ENCODE results near the gene HIVEP2.

Gene HIVEP2

DNA sequence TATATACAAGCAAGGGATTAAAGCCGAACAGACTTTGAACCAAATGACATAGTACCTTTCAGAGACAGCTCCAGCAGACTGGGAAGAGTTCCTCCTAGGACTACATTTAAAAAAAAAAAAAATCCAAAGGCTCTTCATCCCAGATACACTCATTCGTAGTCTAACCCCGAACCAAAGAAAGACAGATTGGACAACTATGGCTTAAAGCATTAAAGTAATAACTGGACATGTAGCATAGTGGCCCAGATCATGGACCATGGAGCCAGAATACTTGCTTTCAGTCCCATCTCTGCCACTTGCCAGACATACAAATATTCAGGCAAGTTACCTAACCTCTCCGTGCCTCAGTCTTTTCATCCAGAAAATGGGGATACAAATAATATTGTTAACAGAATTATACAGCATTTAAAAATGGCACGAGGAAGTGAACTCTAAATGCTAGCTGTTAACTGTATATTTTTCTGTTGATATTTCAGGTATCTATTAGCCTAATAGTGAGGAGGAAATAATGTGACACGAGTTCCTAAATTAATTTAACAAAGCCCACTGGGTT lies 123.7 kb downstream of the HIVEP2 start:
- no peak for DNase-seq (ENCODE audit: low spot score)

DNA sequence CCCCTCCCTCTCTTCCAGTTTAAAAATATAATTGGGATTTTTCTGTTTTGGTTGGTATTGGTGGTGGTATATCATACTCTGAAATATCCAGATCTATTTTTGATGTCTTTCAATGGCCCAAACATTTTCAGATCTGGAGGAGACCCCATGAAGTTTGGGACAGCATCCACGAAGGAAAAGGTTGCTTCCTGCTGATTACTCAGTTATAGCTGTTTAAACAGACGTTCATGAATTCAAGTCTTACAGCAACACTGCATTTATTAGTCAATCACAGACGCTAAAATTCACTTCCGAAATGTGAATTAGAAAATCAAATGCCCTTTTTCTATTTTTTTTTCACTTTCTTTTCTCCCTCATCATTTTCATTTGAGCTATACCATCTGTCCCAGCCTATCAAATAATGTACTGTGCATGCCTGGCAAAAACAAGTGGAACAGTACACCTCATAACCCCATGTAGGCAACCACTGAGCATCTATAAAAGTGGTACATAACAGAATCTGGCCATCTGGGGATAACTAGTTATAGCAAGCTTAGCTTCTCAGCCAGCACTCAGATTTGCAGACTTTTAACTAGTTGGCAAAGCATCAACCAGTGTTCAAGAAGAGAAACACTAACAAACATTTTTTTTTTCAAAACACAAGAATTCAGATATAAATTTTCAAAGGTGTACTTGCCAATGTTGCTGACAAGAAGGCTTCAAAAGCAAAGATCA lies 124.5 kb downstream of the HIVEP2 start:
- DNase-seq (ENCODE audit: low spot score) = no peak

DNA sequence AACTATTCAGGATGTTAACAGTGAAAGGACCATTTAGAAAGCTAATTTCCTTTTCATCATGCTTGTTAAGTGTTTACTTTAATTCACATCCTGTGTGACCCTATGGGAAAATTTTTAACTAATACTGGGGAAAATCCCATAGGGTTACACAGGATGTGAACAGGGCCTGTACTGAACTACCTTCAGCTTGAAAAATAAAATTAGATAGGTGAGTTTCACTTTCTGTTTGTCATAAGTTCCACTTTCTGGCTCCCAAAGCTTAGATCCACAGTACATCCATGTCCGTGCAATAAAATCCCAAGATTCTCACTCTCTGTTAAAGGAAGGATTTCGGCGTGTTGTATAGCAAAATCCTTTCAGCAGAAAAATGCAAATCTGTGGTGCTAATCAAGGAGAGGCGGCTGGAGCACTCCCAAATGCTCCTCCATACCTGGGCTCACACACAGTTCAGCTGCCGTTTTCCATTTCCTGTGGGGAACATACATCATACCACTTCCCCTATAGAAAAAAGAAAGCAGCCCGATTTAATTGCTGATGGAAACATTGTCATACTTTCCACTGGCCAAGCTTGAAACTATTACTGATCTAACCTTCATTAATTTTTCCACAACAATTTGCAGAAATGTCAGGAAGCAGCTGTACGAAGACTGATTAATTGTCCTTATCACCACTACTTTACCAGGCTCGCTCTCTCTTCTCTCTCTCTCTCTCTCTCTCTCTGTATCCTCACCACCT lies 125.2 kb downstream of the HIVEP2 start:
- no peak for DNase-seq (ENCODE audit: low spot score)

DNA sequence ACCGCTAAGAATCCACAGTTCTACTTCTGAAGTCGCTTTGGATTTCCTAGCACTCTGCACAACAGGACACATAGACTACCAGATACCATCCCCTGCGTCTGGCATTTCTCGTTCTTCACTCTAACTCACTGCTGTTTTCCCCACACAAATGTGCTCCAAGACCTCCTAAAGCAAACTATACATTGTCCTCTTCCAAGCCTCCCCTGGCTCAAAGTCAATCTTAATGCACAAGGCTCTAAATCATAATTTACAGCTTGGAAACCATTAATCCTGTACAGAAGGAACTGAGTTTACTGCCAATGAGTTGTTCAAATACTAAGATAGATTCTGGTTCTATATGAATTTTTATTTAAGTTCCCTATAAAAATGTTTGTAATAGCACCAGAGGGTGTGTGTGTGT lies 128.5 kb downstream of the HIVEP2 start:
- DNase-seq (ENCODE audit: low spot score) = no peak

DNA sequence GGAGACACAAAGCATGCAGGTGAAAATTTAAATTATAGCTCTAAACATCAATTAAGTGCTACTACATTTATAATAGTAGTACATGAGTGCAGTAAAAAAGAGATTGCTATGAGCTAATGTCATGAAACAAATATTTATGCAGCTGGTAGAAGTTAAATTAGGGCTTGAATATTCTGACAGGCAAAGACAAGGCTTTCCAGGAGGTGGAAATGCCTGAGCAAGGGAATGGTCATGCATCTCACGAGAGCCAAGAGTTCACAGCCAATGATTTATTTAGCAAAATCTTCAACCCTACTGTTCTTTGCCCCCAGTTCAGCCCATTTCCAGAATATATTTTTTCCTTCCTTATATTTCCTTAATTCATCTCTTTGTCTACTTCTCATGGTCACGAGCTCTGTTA lies 128.9 kb downstream of the HIVEP2 start:
- DNase-seq (ENCODE audit: low spot score) = no peak

DNA sequence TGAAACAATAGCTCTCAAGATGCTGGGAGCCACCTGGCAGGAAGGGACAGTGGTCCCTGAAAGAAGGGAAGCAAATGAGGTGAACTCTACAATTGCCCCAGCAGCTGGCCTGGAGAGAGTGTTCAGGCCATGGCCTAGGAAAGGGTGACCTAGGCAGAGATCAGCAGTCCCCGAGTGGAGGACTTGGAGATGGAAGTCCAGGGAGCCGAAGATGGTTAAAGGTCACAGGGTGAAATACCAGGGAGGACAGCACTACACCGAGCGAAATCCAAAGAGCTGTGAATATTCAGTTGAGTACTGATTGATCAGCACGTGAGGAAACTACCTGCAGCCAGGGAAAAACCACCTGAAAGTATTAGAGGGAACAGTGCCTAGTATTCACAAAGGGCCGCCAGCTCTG lies 133.1 kb downstream of the HIVEP2 start:
- DNase-seq (ENCODE audit: low spot score) = no peak

DNA sequence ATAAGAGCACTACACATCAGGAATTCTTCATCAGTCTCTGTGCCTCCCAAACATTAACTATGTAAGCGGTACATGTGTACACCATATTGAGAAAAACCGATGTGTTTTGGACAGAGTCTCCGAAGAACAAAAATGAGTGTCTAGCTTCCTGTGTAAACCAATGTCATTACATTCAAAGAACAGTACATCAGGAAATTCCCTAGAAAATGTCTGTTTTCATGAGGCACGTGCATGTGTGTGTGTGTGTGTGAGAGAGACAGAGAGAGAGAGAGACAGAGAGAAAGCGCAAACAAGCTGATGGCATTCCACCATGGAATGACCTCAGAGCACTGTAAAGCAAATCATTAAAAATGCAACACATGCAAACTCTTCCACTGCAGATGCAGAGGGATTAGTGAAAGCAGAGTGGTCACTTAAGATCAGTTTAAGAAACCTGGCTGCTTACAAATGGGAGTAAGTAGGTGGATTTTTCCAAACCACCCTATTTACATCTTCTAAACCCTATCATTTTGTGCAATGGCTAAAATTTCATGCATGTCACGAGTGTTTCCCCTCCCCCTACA lies 133.9 kb downstream of the HIVEP2 start:
- no peak for DNase-seq (ENCODE audit: low spot score)

DNA sequence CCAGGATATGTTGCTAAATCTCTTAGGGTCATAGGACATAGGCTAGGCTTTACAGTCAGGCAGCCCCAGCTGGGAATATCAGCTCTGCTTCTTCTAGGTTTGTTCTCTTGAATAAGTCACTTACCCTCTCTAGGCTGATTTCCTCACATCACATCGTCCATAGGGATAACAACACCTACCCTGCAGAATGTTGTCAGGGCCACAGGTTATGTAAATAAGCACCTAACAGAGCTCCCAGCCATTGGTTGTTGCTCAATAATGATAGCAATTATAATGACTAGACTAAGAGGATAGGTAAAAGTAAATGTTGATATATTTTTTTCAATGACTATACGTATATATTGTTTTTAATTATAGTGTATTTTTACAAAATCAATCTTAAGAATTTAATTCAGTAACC lies 135.0 kb downstream of the HIVEP2 start:
- no peak for DNase-seq (ENCODE audit: low spot score)

DNA sequence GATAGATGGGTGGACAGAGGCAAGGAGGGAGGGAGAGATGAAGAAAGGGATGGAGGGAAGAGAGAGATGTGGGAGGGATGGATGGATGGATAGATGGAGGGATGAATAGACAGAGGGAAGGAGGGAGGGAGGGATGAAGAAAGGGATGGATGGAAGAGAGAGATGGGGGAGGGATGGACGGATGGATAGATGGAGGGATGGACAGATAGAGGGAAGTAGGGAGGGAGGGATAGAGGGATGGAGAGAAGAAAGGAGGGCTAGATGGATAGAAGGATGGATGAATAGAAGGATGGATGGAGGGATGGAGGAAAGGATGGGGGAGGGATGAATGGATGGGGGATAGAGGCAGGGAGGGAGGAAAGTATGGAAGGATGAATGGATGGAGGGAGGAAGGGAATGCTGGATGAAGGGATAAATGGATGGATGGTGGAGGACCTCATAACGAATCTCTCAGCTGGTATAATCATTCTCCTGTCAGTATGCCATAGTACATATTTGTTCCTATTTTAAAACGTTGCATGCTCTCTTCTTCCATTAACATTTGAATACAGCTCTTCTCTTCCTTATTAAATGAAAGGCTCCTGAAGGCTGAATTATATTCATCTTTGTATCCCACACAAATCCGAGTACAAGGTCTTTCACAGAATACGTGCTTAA lies 136.4 kb downstream of the HIVEP2 start:
- DNase-seq (ENCODE audit: low spot score) = no peak

DNA sequence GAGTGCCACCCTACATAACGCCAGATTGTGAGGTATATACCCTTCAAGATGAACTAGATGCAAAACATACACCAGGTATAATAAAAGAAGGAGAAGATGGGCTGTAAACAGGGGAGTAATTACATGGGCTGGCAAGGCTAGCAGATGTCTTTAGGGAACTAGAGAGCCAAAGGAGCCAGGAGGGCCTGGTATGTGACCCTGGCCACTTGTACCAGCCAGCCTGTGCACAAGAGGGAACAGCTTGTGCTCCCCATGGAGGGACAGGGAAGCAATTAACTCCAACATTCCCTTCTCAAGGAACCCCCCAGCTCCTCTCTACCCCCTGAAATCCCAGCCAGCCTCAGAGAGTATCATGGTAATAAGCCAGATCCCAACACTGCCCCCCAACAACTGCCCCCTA lies 139.9 kb downstream of the HIVEP2 start:
- no peak for DNase-seq (ENCODE audit: low spot score)

DNA sequence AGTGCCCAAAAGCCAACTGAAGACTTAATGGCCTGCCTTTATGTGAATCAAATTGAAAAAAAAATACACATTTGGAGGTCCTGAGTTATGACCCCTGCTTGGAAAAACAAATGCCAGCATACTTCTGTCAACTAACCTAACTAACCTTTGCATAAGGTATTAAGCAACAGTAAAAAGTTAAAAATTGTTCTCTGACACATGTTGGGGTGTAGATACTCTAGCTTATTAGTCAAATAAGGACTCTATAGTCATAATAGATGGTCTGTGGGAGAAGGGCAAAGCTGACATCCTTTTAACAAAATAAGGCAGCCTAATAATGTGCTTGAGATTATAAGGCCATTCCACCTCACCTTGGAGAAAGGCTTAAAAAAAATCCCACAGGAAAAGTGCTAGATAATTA lies 140.5 kb downstream of the HIVEP2 start:
- DNase-seq (ENCODE audit: low spot score) = no peak

DNA sequence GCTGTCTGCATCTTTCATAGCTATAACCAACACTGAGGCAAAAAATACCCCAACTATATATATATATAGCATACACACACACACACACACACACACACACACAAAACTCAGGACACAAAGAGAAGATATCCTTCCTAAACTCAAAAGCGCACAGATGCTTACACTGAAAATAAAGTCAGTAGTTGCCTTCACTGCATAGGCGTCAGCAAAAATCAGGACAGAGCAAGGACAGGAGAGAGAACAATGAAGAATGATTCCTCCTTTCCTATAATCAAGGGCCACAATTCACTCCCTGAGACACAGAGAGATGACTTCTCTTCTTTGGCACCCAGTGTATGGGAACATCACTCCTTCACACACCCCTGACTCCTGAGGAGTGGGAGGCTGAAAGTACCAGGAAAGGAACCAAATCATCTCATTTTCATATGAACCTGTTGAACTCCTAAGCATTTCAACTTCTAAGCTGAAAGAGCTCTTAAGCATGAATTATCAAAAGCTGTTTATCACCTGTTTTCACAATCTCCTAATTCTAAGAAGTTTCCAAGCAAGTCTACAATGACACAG lies 141.4 kb downstream of the HIVEP2 start:
- DNase-seq (ENCODE audit: low spot score) = no peak

DNA sequence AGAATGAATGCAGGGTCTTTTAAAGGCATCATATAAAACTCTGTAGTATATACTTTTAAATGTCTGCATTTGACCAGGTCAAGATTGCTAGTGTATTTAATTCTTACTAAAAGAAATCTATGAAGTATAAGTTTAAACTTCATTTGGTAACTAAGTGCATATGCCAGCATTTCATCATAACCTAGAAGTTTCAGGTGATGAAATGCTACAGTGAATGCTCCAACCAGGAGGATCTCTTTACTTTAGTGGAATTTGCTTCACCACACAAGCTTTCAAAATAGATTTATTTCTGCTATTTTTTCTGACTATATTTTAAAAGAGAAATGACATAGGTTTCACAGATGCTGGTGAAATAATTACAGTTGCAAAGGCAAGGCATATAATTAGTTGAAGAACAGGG lies 141.9 kb downstream of the HIVEP2 start:
- no peak for DNase-seq (ENCODE audit: low spot score)

DNA sequence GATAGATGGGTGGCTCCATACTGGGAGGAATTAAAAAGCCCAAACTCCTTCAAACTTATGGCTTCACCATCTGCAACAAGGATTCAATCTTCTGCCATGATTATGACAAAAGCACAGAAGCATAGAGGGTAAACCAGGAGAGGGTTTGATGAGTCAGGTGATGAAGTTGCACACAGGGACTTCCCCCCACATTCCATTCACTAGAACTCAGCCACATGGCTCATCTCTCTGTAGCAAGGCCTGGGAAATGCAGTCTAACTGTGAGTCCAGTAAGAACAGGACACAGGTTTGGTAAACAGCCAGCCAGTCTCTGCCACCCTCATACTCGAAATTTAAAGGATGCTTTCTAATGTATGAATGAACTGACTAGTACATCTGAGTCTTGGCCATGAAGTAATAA lies 142.9 kb downstream of the HIVEP2 start:
- no peak for DNase-seq (ENCODE audit: low spot score)

DNA sequence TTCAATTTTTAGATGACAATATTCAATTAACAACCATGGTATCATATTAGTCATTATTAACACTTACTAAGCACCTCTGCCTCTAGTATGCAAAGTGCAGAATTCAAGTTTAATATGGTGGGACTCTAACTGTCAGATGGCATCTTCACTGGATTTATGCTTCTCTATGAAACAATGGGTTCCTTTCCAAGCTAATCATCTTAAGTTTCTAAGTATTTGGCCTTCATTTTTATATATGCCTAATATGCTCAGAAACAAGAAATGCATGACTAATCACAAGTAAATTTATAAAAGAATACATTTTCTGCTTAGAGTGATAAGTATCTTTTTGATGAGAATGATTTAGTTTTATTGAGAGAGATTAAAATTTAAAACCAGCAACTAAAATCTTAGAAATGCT lies 144.7 kb downstream of the HIVEP2 start:
- DNase-seq (ENCODE audit: low spot score) = no peak

DNA sequence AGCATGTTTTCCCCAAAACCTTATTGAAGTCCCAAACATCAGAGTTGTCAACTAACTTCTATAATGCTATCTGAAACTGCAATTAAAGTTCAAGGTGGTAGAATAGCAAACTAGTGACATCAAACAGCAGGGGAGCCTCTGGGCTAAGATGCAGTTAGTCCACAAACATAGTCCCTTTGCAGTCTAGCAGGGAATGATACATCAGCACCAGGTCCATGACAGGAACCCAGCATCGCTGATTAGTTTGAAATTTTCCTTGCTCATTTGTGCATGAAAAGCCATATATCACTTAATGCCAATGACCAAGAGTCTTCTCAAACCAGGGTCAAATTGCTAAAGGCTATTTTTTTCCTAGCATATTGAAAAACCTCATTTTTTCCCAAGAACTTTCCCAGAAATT lies 145.3 kb downstream of the HIVEP2 start:
- no peak for DNase-seq (ENCODE audit: low spot score)

DNA sequence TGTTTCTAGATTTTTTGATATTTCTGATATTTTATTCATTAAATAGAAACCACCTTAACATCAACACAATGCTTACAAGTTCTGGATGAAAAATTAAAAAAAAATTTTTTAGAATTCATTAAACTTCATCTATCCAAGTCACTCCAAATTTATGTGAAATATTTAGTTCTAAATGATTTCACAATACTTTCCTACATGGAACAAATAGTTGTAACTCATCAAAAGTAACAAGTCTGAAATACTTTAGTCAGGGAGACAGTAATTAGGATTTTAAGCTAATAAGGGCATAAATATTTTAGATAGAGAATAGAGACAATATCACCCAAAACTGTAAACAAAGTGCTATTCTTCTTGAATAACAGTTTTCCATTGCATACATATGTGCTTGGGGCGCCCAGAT lies 147.8 kb downstream of the HIVEP2 start:
- DNase-seq (ENCODE audit: low spot score) = no peak

DNA sequence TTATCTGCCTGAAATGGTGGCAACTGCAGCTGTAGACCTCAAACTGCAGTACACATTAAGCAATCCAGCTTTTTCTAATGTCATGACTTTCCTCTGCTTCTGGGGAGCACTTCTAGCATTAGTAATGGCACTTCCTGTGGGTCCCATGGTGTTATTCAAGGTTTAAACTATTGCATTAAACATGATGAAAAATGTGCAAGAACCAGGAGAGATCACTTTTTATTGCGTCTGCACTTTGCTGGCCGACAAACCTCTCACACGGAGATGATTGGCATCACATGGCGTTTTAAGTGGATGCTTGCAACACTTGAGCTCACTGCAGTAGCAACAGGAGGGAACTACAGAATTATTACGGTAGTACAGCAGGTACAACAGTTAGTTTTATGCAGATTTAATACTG lies 148.4 kb downstream of the HIVEP2 start:
- no peak for DNase-seq (ENCODE audit: low spot score)

DNA sequence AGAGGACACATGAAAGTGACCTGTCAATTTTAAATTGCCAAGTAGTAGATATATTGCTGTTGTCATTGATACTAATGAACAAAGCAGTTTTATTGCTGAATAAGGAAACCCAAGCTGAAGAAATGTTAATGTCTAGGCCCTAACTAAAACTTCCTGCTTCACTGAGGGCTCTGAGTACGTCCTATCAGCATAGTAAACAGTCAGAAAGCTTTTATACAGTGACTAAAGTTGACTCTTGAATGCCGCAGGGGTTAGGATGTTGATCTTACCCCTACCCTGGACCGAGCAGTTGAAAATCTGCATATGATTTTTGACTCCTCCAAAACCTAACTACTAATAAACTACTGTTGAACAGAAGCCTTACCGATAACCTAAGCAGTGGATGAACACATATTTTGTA lies 149.0 kb downstream of the HIVEP2 start:
- no peak for DNase-seq (ENCODE audit: low spot score)

DNA sequence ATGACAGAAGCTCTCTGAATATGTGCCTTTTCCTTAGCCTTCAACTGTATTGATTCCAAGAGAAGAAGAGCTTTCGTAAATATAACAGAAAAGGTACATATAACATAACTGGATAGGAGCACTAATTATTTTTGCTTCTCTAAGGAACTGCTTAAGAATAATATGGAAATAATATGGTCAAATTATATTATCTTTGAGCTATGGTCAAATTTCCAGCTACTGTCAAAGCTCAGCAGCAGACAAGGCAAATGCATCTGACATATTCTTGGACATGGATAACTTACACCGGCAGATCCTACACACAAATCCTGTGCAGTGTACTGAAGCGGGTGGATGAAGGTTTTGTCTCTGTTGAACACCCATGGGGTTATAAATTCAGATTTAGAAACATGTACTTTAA lies 150.6 kb downstream of the HIVEP2 start:
- DNase-seq (ENCODE audit: low spot score) = peak; percentile 53

DNA sequence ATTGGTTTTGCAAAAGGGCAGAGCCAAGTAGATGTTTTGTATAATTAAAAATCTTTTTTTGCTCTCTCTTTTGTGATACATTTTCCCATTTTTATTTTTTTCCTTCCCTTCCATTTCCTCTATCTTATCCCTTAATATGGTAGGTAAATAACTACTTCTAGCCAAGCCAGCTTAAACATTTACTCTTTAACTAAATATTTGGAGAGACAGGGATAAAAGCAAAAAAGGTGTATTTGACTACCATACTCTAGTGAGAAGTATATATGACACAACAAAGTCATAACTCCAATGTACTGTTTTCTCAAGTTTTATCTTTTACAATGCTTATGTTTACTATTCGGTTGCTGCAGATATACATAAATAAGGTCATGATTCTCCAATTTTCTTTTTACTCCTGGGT lies 154.7 kb downstream of the HIVEP2 start:
- no peak for DNase-seq (ENCODE audit: low spot score)

DNA sequence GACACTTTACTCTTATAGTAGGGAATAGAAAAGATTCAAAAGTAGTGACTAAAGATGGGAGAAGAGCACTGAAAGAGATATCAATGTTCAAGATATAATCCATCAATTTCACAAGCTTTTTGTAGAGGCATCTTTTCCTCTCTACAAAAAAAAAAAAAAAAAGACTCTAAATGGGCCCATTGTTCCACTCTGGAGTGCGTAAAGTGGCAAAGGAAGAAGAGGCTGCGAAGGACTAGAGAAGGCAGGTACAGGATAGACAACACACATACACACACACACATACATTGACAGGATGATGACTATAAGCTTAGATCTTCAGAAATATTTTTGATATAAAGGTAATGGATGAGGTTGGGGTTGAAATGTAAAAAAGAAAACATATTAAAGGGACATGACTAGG lies 157.6 kb downstream of the HIVEP2 start:
- no peak for DNase-seq (ENCODE audit: low spot score)

All from SK-N-DZ (cell line).